Trophoblast cell (in vitro differentiated cells and primary cell): ENCODE data around the gene TSHZ2.

Experiments
- DNase-seq, 2 donors: peaks; one replicate each; pipeline ENCODE4 v3.0.0-alpha.2; 2016
- H2AFZ ChIP-seq: 2 replicates; pipeline ENCODE4 v1.6.1; 2013; ENCODE audit warnings: low read length, moderate library complexity, mild to moderate bottlenecking; ENCODE audit not compliant: insufficient read depth, poor library complexity
- H2AK5ac ChIP-seq: 2 replicates; pipeline ENCODE4 v1.6.1; 2013; ENCODE audit warnings: mild to moderate bottlenecking, low read length
- H2BK120ac ChIP-seq: 2 replicates; pipeline ENCODE4 v1.6.1; 2013; ENCODE audit warnings: low read length, mild to moderate bottlenecking, moderate library complexity; ENCODE audit not compliant: insufficient read depth, poor library complexity
- H2BK12ac ChIP-seq: 2 replicates; pipeline ENCODE4 v1.6.1; 2013; ENCODE audit warnings: mild to moderate bottlenecking, low read length, moderate library complexity
- H2BK5ac ChIP-seq: 2 replicates; pipeline ENCODE4 v1.6.1; 2013; ENCODE audit warnings: low read length, low read depth, moderate library complexity, mild to moderate bottlenecking; ENCODE audit not compliant: poor library complexity
- H3K14ac ChIP-seq: 2 replicates; pipeline ENCODE4 v1.6.1; 2013; ENCODE audit warnings: mild to moderate bottlenecking, low read length
- H3K18ac ChIP-seq: 2 replicates; pipeline ENCODE4 v1.6.1; 2013; ENCODE audit warnings: mild to moderate bottlenecking, low read length
- H3K23ac ChIP-seq: 2 replicates; pipeline ENCODE4 v1.6.1; 2013; ENCODE audit warnings: low read length
- H3K27ac ChIP-seq: 2 replicates; pipeline ENCODE4 v1.5.1; 2013; ENCODE audit warnings: low read depth, mild to moderate bottlenecking, inconsistent platforms, low read length, moderate library complexity
- H3K27me3 ChIP-seq: 2 replicates; pipeline ENCODE4 v1.6.1; 2013; ENCODE audit warnings: inconsistent platforms, mild to moderate bottlenecking, low read length, moderate library complexity; ENCODE audit not compliant: insufficient read depth
- H3K36me3 ChIP-seq, 2 experiments: 1 replicate in 1 of 2; 2 replicates in 1 of 2; pipeline ENCODE4 v1.6.1; 2013; ENCODE audit warnings: low read length in 2 of 2, mild to moderate bottlenecking in 2 of 2, moderate library complexity in 1 of 2; ENCODE audit not compliant: insufficient read depth in 2 of 2, control insufficient read depth in 1 of 2
- H3K4ac ChIP-seq: 2 replicates; pipeline ENCODE4 v1.6.1; 2013; ENCODE audit warnings: low read depth, mild to moderate bottlenecking, low read length, moderate library complexity
- H3K4me1 ChIP-seq, 2 experiments: 1 replicate in 1 of 2; 2 replicates in 1 of 2; pipeline ENCODE4 v1.6.1; 2013; ENCODE audit warnings: low read length in 2 of 2, mild to moderate bottlenecking in 2 of 2, moderate library complexity in 1 of 2; ENCODE audit not compliant: insufficient read depth in 2 of 2, control insufficient read depth in 1 of 2
- H3K4me2 ChIP-seq: 2 replicates; pipeline ENCODE4 v1.6.1; 2013; ENCODE audit warnings: inconsistent platforms, mild to moderate bottlenecking, low read length, moderate library complexity
- H3K4me3 ChIP-seq: 2 replicates; pipeline ENCODE4 v1.5.1; 2013; ENCODE audit warnings: mild to moderate bottlenecking, low read depth, low read length, inconsistent platforms
- H3K79me1 ChIP-seq: one replicate; pipeline ENCODE4 v1.6.1; 2013; ENCODE audit warnings: low read length
- H3K79me2 ChIP-seq: 2 replicates; pipeline ENCODE4 v1.6.1; 2013; ENCODE audit warnings: low read length, mild to moderate bottlenecking; ENCODE audit not compliant: control insufficient read depth, insufficient read depth, poor library complexity
- H3K9ac ChIP-seq: 2 replicates; pipeline ENCODE4 v1.6.1; 2013; ENCODE audit warnings: mild to moderate bottlenecking, low read length
- H3K9me3 ChIP-seq: 2 replicates; pipeline ENCODE4 v1.6.1; 2013; ENCODE audit warnings: low read depth, mild to moderate bottlenecking, control low read depth, inconsistent platforms, low read length; ENCODE audit not compliant: insufficient read depth
- H4K12ac ChIP-seq: 2 replicates; pipeline ENCODE4 v1.6.1; 2013; ENCODE audit warnings: low read depth, mild to moderate bottlenecking, low read length, moderate library complexity
- H4K8ac ChIP-seq: 2 replicates; pipeline ENCODE4 v1.6.1; 2013; ENCODE audit warnings: low read depth, mild to moderate bottlenecking, low read length, moderate library complexity
- H4K91ac ChIP-seq: one replicate; pipeline ENCODE4 v1.6.1; 2013; ENCODE audit warnings: low read depth, mild to moderate bottlenecking, low read length, moderate library complexity
- WGBS: extraction: QIAGEN DNeasy Blood & Tissue Kit; methylation state at CpG from one replicate; pipeline ENCODE4 v1.1.7; 2013; ENCODE audit warnings: missing lambda C conversion rate; ENCODE audit not compliant: insufficient read length, insufficient coverage; ENCODE audit errors: extremely low coverage; 5-methylcytosine and 5-hydroxymethylcytosine counted together

Gene TSHZ2

GRCh38 chr20:52954849-52955248, 17.3 kb upstream of the TSHZ2 start:
- no peak overlapping the region for H4K91ac ChIP-seq
- no peak overlapping the region for H4K8ac ChIP-seq
- no peak overlapping the region for H3K9ac ChIP-seq
- H2BK12ac ChIP-seq: no peak overlapping the region
- H3K4me2 ChIP-seq: no peak overlapping the region
- H3K4me1 ChIP-seq: peaks cover 0 to 3% of the 10 kb centered on the region in 2 experiments
- H2BK120ac ChIP-seq: no peak overlapping the region
- no peaks in the 10 kb centered on the region for H3K9me3 ChIP-seq
- H2BK5ac ChIP-seq: no peak overlapping the region
- no peak overlapping the region for H3K23ac ChIP-seq
- no peak overlapping the region for H4K12ac ChIP-seq
- H2AFZ ChIP-seq: no peak overlapping the region
- WGBS: no CpG with 5 or more reads among the region's 6 CpGs
- H3K14ac ChIP-seq: no peak overlapping the region
- H3K27me3 ChIP-seq: no peaks in the 10 kb centered on the region
- no peak overlapping the region for H3K4ac ChIP-seq
- no peak overlapping the region for H3K27ac ChIP-seq
- no peaks in the 10 kb centered on the region for H3K36me3 ChIP-seq
- no peak overlapping the region for H3K18ac ChIP-seq
- H3K79me2 ChIP-seq: no peaks in the 10 kb centered on the region
- no peak overlapping the region for H3K4me3 ChIP-seq
- no peak overlapping the region for H2AK5ac ChIP-seq
- no peaks in the 10 kb centered on the region for H3K79me1 ChIP-seq
- no peak for DNase-seq

DNA sequence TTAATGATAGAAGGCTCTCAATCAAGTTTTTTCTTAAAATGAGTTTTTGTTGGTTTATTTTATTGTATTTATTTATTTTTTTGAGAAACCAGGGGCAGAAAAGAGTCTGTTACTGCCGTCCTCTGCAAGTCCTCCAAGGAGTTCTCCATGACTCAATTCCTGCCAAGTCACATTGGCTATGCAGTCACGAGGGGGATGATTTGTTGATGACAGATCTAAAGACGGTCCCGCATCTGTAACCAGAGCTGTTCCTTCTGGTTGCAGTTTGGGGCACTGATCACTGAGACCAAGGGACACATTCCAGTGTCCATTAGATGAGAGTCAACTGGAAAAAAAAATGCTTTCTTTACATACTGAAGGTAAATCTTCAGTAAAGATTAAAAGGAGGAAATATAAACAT, 13.9 kb upstream of the TSHZ2 start:
- H2AFZ ChIP-seq: no peak overlapping the region
- H3K36me3 ChIP-seq: no peaks in the 10 kb centered on the region
- no peak overlapping the region for H3K4me2 ChIP-seq
- no peak overlapping the region for H3K27ac ChIP-seq
- no peak overlapping the region for H4K8ac ChIP-seq
- no peak overlapping the region for H2AK5ac ChIP-seq
- H3K27me3 ChIP-seq: no peaks in the 10 kb centered on the region
- no peak for DNase-seq
- H3K4me1 ChIP-seq: peaks cover 0 to 3% of the 10 kb centered on the region in 2 experiments
- no peak overlapping the region for H4K12ac ChIP-seq
- H4K91ac ChIP-seq: no peak overlapping the region
- no CpG with 5 or more reads among the region's 4 CpGs for WGBS
- H3K14ac ChIP-seq: no peak overlapping the region
- no peak overlapping the region for H3K9ac ChIP-seq
- no peaks in the 10 kb centered on the region for H3K79me1 ChIP-seq
- no peak overlapping the region for H2BK12ac ChIP-seq
- H2BK120ac ChIP-seq: no peak overlapping the region
- H2BK5ac ChIP-seq: no peak overlapping the region
- no peak overlapping the region for H3K23ac ChIP-seq
- H3K4ac ChIP-seq: no peak overlapping the region
- H3K9me3 ChIP-seq: no peaks in the 10 kb centered on the region
- no peak overlapping the region for H3K18ac ChIP-seq
- H3K4me3 ChIP-seq: no peak overlapping the region
- no peaks in the 10 kb centered on the region for H3K79me2 ChIP-seq

DNA sequence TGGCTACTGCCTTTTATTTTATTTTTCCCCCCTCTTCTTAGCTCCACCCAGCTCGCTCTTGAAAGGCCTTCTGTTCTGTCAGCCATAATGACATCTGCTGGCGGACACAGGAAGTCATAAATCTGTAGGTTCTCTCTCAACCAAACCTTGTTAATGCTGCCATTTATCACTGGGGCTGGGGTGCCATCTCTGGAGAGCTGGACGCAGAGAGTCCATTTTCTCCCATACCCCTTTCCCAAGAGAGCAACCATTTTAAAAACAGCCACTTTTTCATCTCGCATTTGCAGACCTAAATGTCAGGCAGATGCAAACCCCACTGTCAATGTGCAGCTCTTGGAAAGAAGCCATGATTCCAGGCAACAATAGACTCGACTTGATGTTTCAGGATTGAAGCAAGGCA, 13.0 kb upstream of the TSHZ2 start:
- Histone ChIP-seq H3K79me1 (no peaks in the 10 kb centered on the region), H3K27ac (no peak overlapping the region), H3K27me3 (no peaks in the 10 kb centered on the region), H2BK5ac (no peak overlapping the region), H3K9me3 (no peaks in the 10 kb centered on the region), H4K12ac (no peak overlapping the region), H3K79me2 (no peaks in the 10 kb centered on the region), H2AFZ (no peak overlapping the region), H3K4me1 (peaks cover 0 to 3% of the 10 kb centered on the region in 2 experiments), H3K18ac (no peak overlapping the region), H2BK120ac (no peak overlapping the region), H3K4me3 (no peak overlapping the region), H2BK12ac (no peak overlapping the region), H3K14ac (no peak overlapping the region), H4K91ac (no peak overlapping the region), H3K36me3 (no peaks in the 10 kb centered on the region), H3K9ac (no peak overlapping the region), H3K4ac (no peak overlapping the region), H3K4me2 (no peak overlapping the region), H4K8ac (no peak overlapping the region), H3K23ac (no peak overlapping the region), H2AK5ac (no peak overlapping the region)
- DNase-seq: no peak
- no CpG with 5 or more reads among the region's 5 CpGs for WGBS

DNA sequence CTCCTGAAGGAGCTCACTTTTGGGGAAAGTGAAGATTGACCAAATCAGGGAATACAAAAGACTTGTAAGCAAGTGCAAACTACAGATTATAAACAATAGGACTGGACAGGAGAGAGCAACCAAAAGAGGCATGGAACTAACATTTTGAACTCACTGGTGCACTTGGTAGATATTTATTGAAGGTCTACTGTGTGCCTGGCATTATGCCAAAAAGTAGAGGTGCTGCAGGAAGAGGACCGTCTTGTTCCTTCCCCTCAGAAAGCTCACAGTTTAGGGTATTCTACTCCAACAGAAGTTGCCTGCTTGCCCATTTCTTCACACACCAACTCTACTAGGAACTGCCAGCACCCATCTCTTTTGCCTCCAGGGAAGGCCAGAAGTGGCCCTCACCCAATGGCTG, 10.0 kb upstream of the TSHZ2 start:
- no peak overlapping the region for H3K4me3 ChIP-seq
- no peak overlapping the region for H2BK5ac ChIP-seq
- no peaks in the 10 kb centered on the region for H3K36me3 ChIP-seq
- no peak overlapping the region for H3K23ac ChIP-seq
- no peak overlapping the region for H2AK5ac ChIP-seq
- no peak overlapping the region for H4K91ac ChIP-seq
- H3K18ac ChIP-seq: no peak overlapping the region
- DNase-seq: no peak
- no peak overlapping the region for H2BK12ac ChIP-seq
- H3K79me2 ChIP-seq: no peaks in the 10 kb centered on the region
- no peak overlapping the region for H2BK120ac ChIP-seq
- no peak overlapping the region for H2AFZ ChIP-seq
- no peaks in the 10 kb centered on the region for H3K79me1 ChIP-seq
- no peak overlapping the region for H4K12ac ChIP-seq
- no CpG with 5 or more reads among the region's 1 CpG for WGBS
- H3K4me1 ChIP-seq: peaks cover 0 to 3% of the 10 kb centered on the region in 2 experiments
- H3K9ac ChIP-seq: no peak overlapping the region
- H3K14ac ChIP-seq: no peak overlapping the region
- no peak overlapping the region for H3K27ac ChIP-seq
- H3K4me2 ChIP-seq: no peak overlapping the region
- no peaks in the 10 kb centered on the region for H3K9me3 ChIP-seq
- no peaks in the 10 kb centered on the region for H3K27me3 ChIP-seq
- H3K4ac ChIP-seq: no peak overlapping the region
- H4K8ac ChIP-seq: no peak overlapping the region
